SJCRH30 (cell line): ENCODE measurements around the gene LYSMD3. TPM values are rescaled to one million over a fixed set of nuclear protein-coding genes. Genes with fewer than 3 reads are reported as not detected.

Experiments used
- DNase-seq, 2 experiments: peaks; one replicate each; pipeline ENCODE4 v3.0.0-alpha.2; 2015 to 2020
- H3K27ac ChIP-seq: fragments of 250-450 bp; sonication (Bioruptor Pico); 2 replicates; pipeline ENCODE4 v1.5.1; 2020; ENCODE audit warnings: mild to moderate bottlenecking, moderate library complexity
- H3K27me3 ChIP-seq: fragments of 250-450 bp; sonication (Bioruptor Pico); 2 replicates; pipeline ENCODE4 v1.5.1; 2020; ENCODE audit warnings: mild to moderate bottlenecking, moderate library complexity
- H3K36me3 ChIP-seq: fragments of 250-450 bp; sonication (Bioruptor Pico); 2 replicates; pipeline ENCODE4 v1.5.1; 2020; ENCODE audit warnings: mild to moderate bottlenecking, moderate library complexity
- H3K4me1 ChIP-seq: fragments of 250-450 bp; sonication (Bioruptor Pico); 2 replicates; pipeline ENCODE4 v1.5.1; 2020; ENCODE audit warnings: mild to moderate bottlenecking, moderate library complexity
- H3K4me3 ChIP-seq: fragments of 250-450 bp; sonication (Bioruptor Pico); 2 replicates; pipeline ENCODE4 v1.5.1; 2020; ENCODE audit warnings: mild to moderate bottlenecking, moderate library complexity
- H3K9me3 ChIP-seq: fragments of 250-450 bp; sonication (Bioruptor Pico); replicated peaks from 2 replicates; pipeline ENCODE4 v1.5.1; 2020; ENCODE audit warnings: mild to moderate bottlenecking, moderate library complexity
- total RNA-seq: library from RNA; depleted of rRNA; stranded (reverse); fragments of >200 nt; shearing (Covaris generic); gene quantifications from 2 replicates; pipeline ENCODE4 v1.2.3, GENCODE V29; 2014; rRNA removed

LYSMD3 gene
- total RNA-seq, 1 experiment from 2014 or later, result 15.3 TPM

DNA sequence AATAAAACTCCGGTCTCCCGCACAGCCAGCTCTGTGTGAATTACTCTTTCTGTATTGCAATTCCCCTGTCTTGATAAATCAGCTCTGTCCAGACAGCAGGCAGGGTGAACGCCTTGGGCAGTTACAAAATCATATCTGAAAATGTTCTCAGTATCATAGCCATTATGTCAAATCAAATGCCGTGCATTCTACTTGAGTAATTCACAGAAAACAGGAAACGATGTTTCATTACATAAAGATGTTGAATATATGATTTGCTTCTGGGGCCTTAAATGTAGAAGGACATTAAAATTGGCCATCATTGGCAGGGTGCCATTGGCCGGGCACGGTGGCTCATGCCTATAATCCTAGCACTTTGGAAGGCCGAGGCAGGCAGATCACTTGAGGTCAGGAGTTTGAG, 46.2 kb downstream of the LYSMD3 start:
- Histone ChIP-seq H3K4me3 (no peak overlapping the region), H3K27ac (no peak overlapping the region), H3K36me3 (peaks cover 3% of the 10 kb centered on the region; the same call in 1 of the 2 replicates), H3K27me3 (no peaks in the 10 kb centered on the region), H3K9me3 (no peaks in the 10 kb centered on the region), H3K4me1 (no peaks in the 10 kb centered on the region)
- no peak for DNase-seq

DNA sequence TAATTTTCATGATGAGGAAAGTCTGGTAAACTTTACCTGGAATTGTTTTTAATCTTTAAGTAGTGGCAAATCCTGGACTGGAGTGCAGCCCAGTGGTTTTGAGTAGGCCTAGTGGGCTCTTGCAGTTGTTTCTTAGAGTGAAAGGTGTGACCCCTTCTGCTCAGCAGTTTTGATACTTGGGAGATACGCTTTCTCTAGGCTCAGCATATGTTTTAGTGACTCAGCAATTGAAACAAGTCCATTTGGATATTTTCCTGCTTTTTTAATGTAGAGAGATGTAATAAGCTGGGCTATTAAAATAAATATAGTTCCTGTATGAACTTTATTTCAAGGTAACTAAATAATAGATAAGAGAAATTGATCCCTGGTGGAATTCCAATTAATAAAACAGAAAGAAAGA, 48.7 kb downstream of the LYSMD3 start:
- Histone ChIP-seq H3K4me3 (no peak overlapping the region), H3K27ac (no peak overlapping the region), H3K27me3 (no peaks in the 10 kb centered on the region), H3K36me3 (no peaks in the 10 kb centered on the region), H3K4me1 (no peaks in the 10 kb centered on the region), H3K9me3 (no peaks in the 10 kb centered on the region)
- no peak for DNase-seq

GRCh38 chr5:90479611-90480385, 49.6 kb downstream of the LYSMD3 start:
- Histone ChIP-seq H3K27ac (no peak overlapping the region), H3K36me3 (no peaks in the 10 kb centered on the region), H3K9me3 (no peaks in the 10 kb centered on the region), H3K27me3 (no peaks in the 10 kb centered on the region), H3K4me1 (no peaks in the 10 kb centered on the region), H3K4me3 (no peak overlapping the region)
- DNase-seq, result no peak

GRCh38 chr5:90477621-90478215, 51.7 kb downstream of the LYSMD3 start:
- H3K36me3 ChIP-seq, result no peaks in the 10 kb centered on the region

GRCh38 chr5:90477073-90477472, 52.3 kb downstream of the LYSMD3 start:
- Histone ChIP-seq H3K4me3 (no peak overlapping the region), H3K9me3 (no peaks in the 10 kb centered on the region), H3K27ac (no peak overlapping the region), H3K36me3 (no peaks in the 10 kb centered on the region), H3K27me3 (no peaks in the 10 kb centered on the region), H3K4me1 (no peaks in the 10 kb centered on the region)
- no peak for DNase-seq

More at GRCh38 chr5:90477621-90478215, 51.7 kb downstream of the LYSMD3 start:
- Histone ChIP-seq H3K4me3 (no peak overlapping the region), H3K4me1 (no peaks in the 10 kb centered on the region), H3K9me3 (no peaks in the 10 kb centered on the region), H3K27ac (no peak overlapping the region), H3K27me3 (no peaks in the 10 kb centered on the region)
- no peak for DNase-seq

DNA sequence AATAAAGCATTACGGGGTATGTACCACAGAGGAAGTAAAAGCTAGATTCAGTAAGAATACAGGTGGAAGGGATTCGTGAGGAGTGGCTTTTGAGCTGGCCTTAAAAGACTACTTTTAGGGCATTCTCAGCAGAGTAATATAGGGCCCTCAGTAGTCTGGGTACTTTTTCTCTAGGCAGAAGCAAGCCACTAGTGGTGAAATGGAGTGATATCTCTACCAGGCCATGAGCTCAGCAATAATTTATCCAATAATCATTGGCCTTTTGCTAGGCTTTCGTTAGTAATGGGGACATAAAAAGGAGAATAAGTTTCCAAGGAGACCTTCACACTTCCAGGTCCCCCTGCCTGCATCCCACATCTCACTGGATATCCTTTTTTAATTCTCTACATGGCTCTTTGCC, 53.0 kb downstream of the LYSMD3 start:
- Histone ChIP-seq H3K27me3 (no peaks in the 10 kb centered on the region), H3K27ac (no peak overlapping the region), H3K4me3 (no peak overlapping the region), H3K4me1 (no peaks in the 10 kb centered on the region), H3K9me3 (no peaks in the 10 kb centered on the region), H3K36me3 (no peaks in the 10 kb centered on the region)
- no peak for DNase-seq

DNA sequence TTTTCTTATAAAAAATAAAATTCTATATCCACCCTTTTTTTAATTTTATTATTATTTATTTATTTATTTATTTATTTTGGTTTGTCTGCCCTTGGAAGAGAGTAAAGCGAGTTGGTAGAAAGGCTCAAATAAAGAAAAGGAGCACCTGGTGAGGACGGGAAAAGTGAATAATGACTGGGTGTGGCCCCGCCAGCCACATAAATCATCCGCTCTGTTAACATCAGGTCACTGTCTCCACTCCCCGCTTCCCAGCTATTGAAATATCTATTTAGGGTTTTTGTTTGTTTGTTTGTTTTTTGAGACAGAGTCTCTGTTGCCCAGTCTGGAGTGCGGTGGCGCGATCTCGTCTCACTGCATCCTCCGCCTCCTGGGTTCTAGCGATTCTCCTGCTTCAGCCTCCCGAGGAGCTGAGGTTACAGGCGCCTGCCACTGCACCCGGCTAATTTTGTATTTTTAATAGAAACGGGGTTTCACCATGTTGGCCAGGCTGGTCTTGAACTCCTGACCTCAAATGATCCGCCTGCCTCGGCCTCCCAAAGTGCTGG, 53.9 kb downstream of the LYSMD3 start:
- no peak for DNase-seq
- Histone ChIP-seq H3K27ac (no peak overlapping the region), H3K27me3 (no peaks in the 10 kb centered on the region), H3K36me3 (no peaks in the 10 kb centered on the region), H3K4me1 (no peaks in the 10 kb centered on the region), H3K9me3 (no peaks in the 10 kb centered on the region), H3K4me3 (peak overlapping the region; percentile 90)

GRCh38 chr5:90474235-90475107, 54.9 kb downstream of the LYSMD3 start, which contains the start of the genes MBLAC2 and POLR3G:
TSS of gene MBLAC2 (minus strand) at chr5:90474771. CDS start at chr5:90474292, 479 bp downstream.
TSS of gene POLR3G (plus strand) at chr5:90474864. CDS start at chr5:90485568, 10,704 bp downstream.
- DNase-seq, result peak; percentile 95 to 96
- Histone ChIP-seq H3K27me3 (no peaks in the 10 kb centered on the region), H3K27ac (peak within 1 kb of the TSS; percentile 59), H3K4me1 (no peaks in the 10 kb centered on the region), H3K9me3 (no peaks in the 10 kb centered on the region), H3K4me3 (peak within 1 kb of the TSS; percentile 90), H3K36me3 (no peaks in the 10 kb centered on the region)

- Histone ChIP-seq H3K4me1 (no peaks in the 10 kb centered on the region), H3K4me3 (peak overlapping the region; percentile 90), H3K27ac (peak overlapping the region; percentile 59), H3K27me3 (no peaks in the 10 kb centered on the region), H3K9me3 (no peaks in the 10 kb centered on the region), H3K36me3 (no peaks in the 10 kb centered on the region)
- peak; percentile 40 to 51 for DNase-seq
Measured at GRCh38 chr5:90473396-90474234, 55.8 kb downstream of the LYSMD3 start.

GRCh38 chr5:90472783-90473395, 56.5 kb downstream of the LYSMD3 start:
- Histone ChIP-seq H3K4me1 (no peaks in the 10 kb centered on the region), H3K9me3 (no peaks in the 10 kb centered on the region), H3K4me3 (peak overlapping the region; percentile 90), H3K27me3 (no peaks in the 10 kb centered on the region), H3K27ac (no peak overlapping the region), H3K36me3 (no peaks in the 10 kb centered on the region)
- no peak for DNase-seq

Other genes starting within 250 kb of the LYSMD3 start
- 50.1 and 57.0 TPM in 2 replicates for gene CETN3, start 119.8 kb downstream of the LYSMD3 start, total RNA-seq
- gene MBLAC2, start 54.8 kb downstream of the LYSMD3 start, total RNA-seq, result 5.8 and 6.4 TPM in 2 replicates
- 12.8 and 14.1 TPM in 2 replicates for gene POLR3G, start 54.7 kb downstream of the LYSMD3 start, total RNA-seq
- 13.1 and 21.4 TPM in 2 replicates for gene ADGRV1, start 29.2 kb upstream of the LYSMD3 start, total RNA-seq